Spinal cord (tissue), 10 donors: ENCODE results near the gene C1S. TPM values are rescaled to one million over a fixed set of nuclear protein-coding genes. Genes with fewer than 3 reads are reported as not detected.

Experiments used
- DNase-seq, 6 donors: peaks; one replicate each; pipeline versions ENCODE4 v3.0.0 to v3.0.0-alpha.2; 2013 to 2015; ENCODE audit warnings: low spot score in 6 of 6, low read depth in 4 of 6
- H3K27ac ChIP-seq: one replicate; pipeline ENCODE4 v1.5.1; 2013; ENCODE audit warnings: low read depth, low read length, control low read depth
- H3K27me3 ChIP-seq: one replicate; pipeline ENCODE4 v1.6.1; 2013; ENCODE audit warnings: low read length; ENCODE audit not compliant: control insufficient read depth, insufficient read depth
- H3K36me3 ChIP-seq: one replicate; pipeline ENCODE4 v1.6.1; 2013; ENCODE audit warnings: low read length; ENCODE audit not compliant: control insufficient read depth, insufficient read depth
- H3K4me1 ChIP-seq: one replicate; pipeline ENCODE4 v1.6.1; 2013; ENCODE audit warnings: low read length; ENCODE audit not compliant: control insufficient read depth, insufficient read depth
- H3K4me3 ChIP-seq: one replicate; pipeline ENCODE4 v1.5.1; 2013; ENCODE audit warnings: low read depth, low read length, control low read depth
- H3K9me3 ChIP-seq: one replicate; pipeline ENCODE4 v1.6.1; 2013; ENCODE audit warnings: low read length; ENCODE audit not compliant: control insufficient read depth, insufficient read depth
- WGBS: methylation state at CpG from one replicate; pipeline ENCODE4 v1.1.5; 2013; ENCODE audit warnings: missing lambda C conversion rate; ENCODE audit not compliant: insufficient coverage; 5-methylcytosine and 5-hydroxymethylcytosine counted together
- polyA plus RNA-seq, 2 donors: library from polyadenylated mRNA; unstranded; fragments of 120-200 nt; gene quantifications; one replicate each; pipeline ENCODE4 v1.2.1, GENCODE V29; 2013; ENCODE audit not compliant: insufficient read length in 2 of 2
- total RNA-seq, 2 donors: library from RNA; depleted of rRNA in 1 of 2; stranded (reverse); fragments of 120-200 nt in 1 of 2; fragments of >200 nt in 1 of 2; gene quantifications; one replicate each; pipeline versions ENCODE4 v1.2.3 to v1.2.4, GENCODE V29; 2013 to 2014
- donor health status: healthy.

Gene C1S
- total and polyA plus RNA-seq, 4 donors, result 19.1 to 122 (median 59.5) TPM

DNA sequence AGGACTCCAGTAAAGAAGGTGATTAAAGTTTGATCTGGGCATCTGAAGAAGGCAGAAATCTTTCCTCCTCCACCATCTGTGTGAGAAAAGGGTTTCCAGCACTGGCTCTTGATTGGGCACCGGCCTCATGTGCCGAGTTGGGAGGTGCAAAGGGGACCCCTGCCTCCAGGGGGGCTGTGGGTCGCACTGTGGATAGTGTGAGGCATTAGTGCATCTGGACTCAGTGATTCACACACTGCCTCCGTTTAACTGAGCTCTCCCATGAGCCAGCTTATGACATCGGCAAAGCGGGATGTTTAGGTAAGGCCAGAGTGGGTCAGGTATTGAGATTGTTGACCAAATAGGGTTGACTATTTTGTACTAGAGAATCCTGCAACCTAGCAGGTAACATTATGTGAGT, 8.9 kb downstream of the C1S start:
- no peaks in the 10 kb centered on the region for H3K9me3 ChIP-seq
- H3K27ac ChIP-seq, result no peak overlapping the region
- no peaks in the 10 kb centered on the region for H3K27me3 ChIP-seq
- no peak for DNase-seq
- 65% methylated on average over 4 of the region's 6 CpGs for WGBS
- H3K4me1 ChIP-seq, result no peaks in the 10 kb centered on the region
- H3K4me3 ChIP-seq, result no peak overlapping the region
- no peaks in the 10 kb centered on the region for H3K36me3 ChIP-seq

- Histone ChIP-seq H3K27me3 (no peaks in the 10 kb centered on the region), H3K27ac (no peak overlapping the region), H3K36me3 (no peaks in the 10 kb centered on the region), H3K9me3 (no peaks in the 10 kb centered on the region), H3K4me3 (no peak overlapping the region), H3K4me1 (no peaks in the 10 kb centered on the region)
- WGBS, result 90% methylated on average over 6 of the region's 6 CpGs
- DNase-seq, result no peak
Observed at GRCh38 chr12:7072035-7072434, 11.5 kb downstream of the C1S start.

- Histone ChIP-seq H3K4me1 (no peaks in the 10 kb centered on the region), H3K9me3 (no peaks in the 10 kb centered on the region), H3K4me3 (no peak overlapping the region), H3K27ac (no peak overlapping the region), H3K27me3 (no peaks in the 10 kb centered on the region), H3K36me3 (no peaks in the 10 kb centered on the region)
- DNase-seq, result no peak
- 94% methylated on average over 6 of the region's 6 CpGs for whole genome bisulfite sequencing
Observed at GRCh38 chr12:7072554-7072953, 12.0 kb downstream of the C1S start.

DNA sequence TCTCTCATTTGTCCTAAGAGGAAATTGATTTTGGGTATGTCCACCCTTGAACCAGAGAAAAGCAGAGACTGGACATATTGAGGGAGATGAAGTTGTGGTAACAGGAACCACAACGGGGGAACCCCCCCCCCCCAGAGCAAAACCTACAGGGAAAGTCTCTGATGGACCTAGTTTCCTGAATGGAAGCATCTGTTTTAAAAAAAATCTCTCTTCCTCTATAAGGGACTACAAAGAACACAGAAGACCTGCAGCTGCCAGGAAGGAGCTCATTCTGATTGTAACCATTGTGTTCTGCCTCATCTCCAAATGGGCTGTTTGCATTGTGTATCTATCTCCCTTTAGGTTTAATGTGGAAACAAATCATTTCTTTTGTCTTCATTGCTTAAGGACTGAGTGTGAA, 13.4 kb downstream of the C1S start:
- Histone ChIP-seq H3K36me3 (no peaks in the 10 kb centered on the region), H3K27me3 (no peaks in the 10 kb centered on the region), H3K4me1 (no peaks in the 10 kb centered on the region), H3K27ac (no peak overlapping the region), H3K4me3 (no peak overlapping the region), H3K9me3 (no peaks in the 10 kb centered on the region)
- peak in 1 of 6 donors; percentile 18 for DNase-seq
- no CpG with 5 or more reads among the region's 1 CpG for WGBS

GRCh38 chr12:7075518-7075917, 15.0 kb downstream of the C1S start:
- Histone ChIP-seq H3K4me1 (no peaks in the 10 kb centered on the region), H3K9me3 (no peaks in the 10 kb centered on the region), H3K27ac (no peak overlapping the region), H3K27me3 (no peaks in the 10 kb centered on the region), H3K36me3 (peaks cover 2% of the 10 kb centered on the region), H3K4me3 (no peak overlapping the region)
- WGBS, result 80% methylated on average over 3 of the region's 3 CpGs
- no peak for DNase-seq

DNA sequence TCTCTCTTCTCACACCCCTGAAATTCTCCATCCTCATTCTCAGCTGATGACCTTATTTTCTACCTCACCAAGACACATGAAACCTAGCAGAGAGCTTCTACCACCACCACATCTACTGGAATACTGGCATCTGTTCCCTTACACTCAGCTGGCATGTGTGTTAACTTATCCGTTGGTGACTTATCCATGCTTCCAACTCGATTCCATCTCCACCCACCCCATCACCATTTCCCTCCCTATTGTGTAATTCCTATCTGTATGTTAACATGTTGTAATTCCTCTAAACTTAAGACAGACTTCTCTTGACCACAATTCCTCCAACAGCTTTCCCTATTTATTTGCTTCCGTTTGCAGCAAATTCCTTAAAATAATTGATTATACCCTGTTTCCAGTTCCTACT, 15.4 kb downstream of the C1S start:
- 75% methylated on average over 2 of the region's 3 CpGs for WGBS
- H3K4me3 ChIP-seq, result no peak overlapping the region
- H3K4me1 ChIP-seq, result no peaks in the 10 kb centered on the region
- H3K9me3 ChIP-seq, result no peaks in the 10 kb centered on the region
- H3K36me3 ChIP-seq, result peaks cover 4% of the 10 kb centered on the region
- no peaks in the 10 kb centered on the region for H3K27me3 ChIP-seq
- no peak overlapping the region for H3K27ac ChIP-seq
- no peak for DNase-seq

GRCh38 chr12:7076493-7076892, 16.0 kb downstream of the C1S start:
- H3K27me3 ChIP-seq, result no peaks in the 10 kb centered on the region
- H3K4me3 ChIP-seq, result no peak overlapping the region
- no peaks in the 10 kb centered on the region for H3K4me1 ChIP-seq
- no peaks in the 10 kb centered on the region for H3K9me3 ChIP-seq
- no peak overlapping the region for H3K27ac ChIP-seq
- WGBS, result 85% methylated on average over 4 of the region's 4 CpGs
- DNase-seq, result no peak
- H3K36me3 ChIP-seq, result peaks cover 7% of the 10 kb centered on the region

DNA sequence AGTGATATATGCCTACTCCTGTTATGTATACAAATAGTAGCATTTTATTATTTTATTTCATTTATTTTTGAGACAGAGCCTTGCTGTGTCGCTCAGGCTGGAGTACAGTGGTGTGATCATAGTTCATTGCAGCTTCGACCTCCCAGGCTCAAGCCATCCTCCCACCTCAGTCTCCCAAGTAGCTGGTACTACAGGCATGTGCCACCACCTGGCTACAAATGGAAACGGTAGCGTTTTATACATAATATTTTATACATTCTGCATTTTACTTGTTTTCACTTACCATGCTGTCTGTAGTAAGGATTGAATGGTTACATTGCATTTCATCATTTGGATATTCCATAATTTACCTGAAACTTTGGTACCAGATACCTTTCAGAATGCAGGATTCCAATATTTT, 17.6 kb downstream of the C1S start:
- H3K4me1 ChIP-seq, result no peaks in the 10 kb centered on the region
- no CpG with 5 or more reads among the region's 4 CpGs for WGBS
- H3K27me3 ChIP-seq, result no peaks in the 10 kb centered on the region
- peaks cover 9% of the 10 kb centered on the region for H3K36me3 ChIP-seq
- no peak overlapping the region for H3K27ac ChIP-seq
- no peaks in the 10 kb centered on the region for H3K9me3 ChIP-seq
- DNase-seq, result no peak
- no peak overlapping the region for H3K4me3 ChIP-seq

- H3K9me3 ChIP-seq, result no peaks in the 10 kb centered on the region
- H3K27ac ChIP-seq, result no peak overlapping the region
- DNase-seq, result no peak
Observed at GRCh38 chr12:7079826-7080125, 19.3 kb downstream of the C1S start.

GRCh38 chr12:7081037-7081436, 20.5 kb downstream of the C1S start:
- no peak overlapping the region for H3K27ac ChIP-seq
- H3K4me1 ChIP-seq, result no peaks in the 10 kb centered on the region
- DNase-seq, result no peak
- peaks cover 21% of the 10 kb centered on the region for H3K36me3 ChIP-seq
- 87% methylated on average over 13 of the region's 14 CpGs for WGBS
- H3K9me3 ChIP-seq, result no peaks in the 10 kb centered on the region
- H3K27me3 ChIP-seq, result no peaks in the 10 kb centered on the region
- no peak overlapping the region for H3K4me3 ChIP-seq

More at GRCh38 chr12:7079826-7080125, 19.3 kb downstream of the C1S start:
- Histone ChIP-seq H3K36me3 (peaks cover 15% of the 10 kb centered on the region), H3K4me3 (no peak overlapping the region), H3K4me1 (no peaks in the 10 kb centered on the region), H3K27me3 (no peaks in the 10 kb centered on the region)

GRCh38 chr12:7083125-7083524, 22.6 kb downstream of the C1S start:
- H3K4me3 ChIP-seq, result no peak overlapping the region
- no peaks in the 10 kb centered on the region for H3K4me1 ChIP-seq
- H3K27me3 ChIP-seq, result no peaks in the 10 kb centered on the region
- H3K36me3 ChIP-seq, result peaks cover 21% of the 10 kb centered on the region
- H3K27ac ChIP-seq, result no peak overlapping the region
- no peak for DNase-seq
- no peaks in the 10 kb centered on the region for H3K9me3 ChIP-seq
